Frontal cortex (tissue), 4 donors: ENCODE data around the gene SUPT20HL1. TPM values are rescaled to one million over a fixed set of nuclear protein-coding genes. Genes with fewer than 3 reads are reported as not detected.
"Not testable (repeated sequence)": the region's sequence is repeated elsewhere in the genome, so short reads cannot be mapped to it uniquely, and the experiment has no call there.

Experiments used
- DNase-seq, 2 donors: peaks; one replicate each; pipeline ENCODE4 v3.0.0; 2012; ENCODE audit warnings: low spot score in 2 of 2
- FAIRE-seq: peaks from 2 replicates; lab custom pipeline; 2012; peaks lifted over from hg19 to GRCh38; lab: Jason Lieb, UNC
- total RNA-seq: library from RNA; depleted of rRNA; stranded (reverse); fragments of >200 nt; gene quantifications from one replicate; pipeline ENCODE4 v1.2.3, GENCODE V29; 2014
- donor health status: control.
- donor health status: control.
- donor health status: control.

Gene SUPT20HL1
- not detected for total RNA-seq

- FAIRE-seq = no peak
Measured at GRCh38 chrX:24360272-24360671, at the start of gene SUPT20HL1. TSS of gene SUPT20HL1 (plus strand) at chrX:24360639. CDS start at chrX:24362761, 2,122 bp downstream.

GRCh38 chrX:24310916-24311315 lies 49.5 kb upstream of the SUPT20HL1 start:
- not testable (repeated sequence) for DNase-seq, FAIRE-seq

More at GRCh38 chrX:24360272-24360671, at the start of gene SUPT20HL1:
- DNase-seq = no peak

- DNase-seq, FAIRE-seq: not testable (repeated sequence)
Measured at GRCh38 chrX:24311507-24312248, 48.8 kb upstream of the SUPT20HL1 start.

GRCh38 chrX:24312249-24312607 lies 48.2 kb upstream of the SUPT20HL1 start:
- FAIRE-seq, DNase-seq: not testable (repeated sequence)

GRCh38 chrX:24314019-24314635 lies 46.3 kb upstream of the SUPT20HL1 start, which contains the start of gene SUPT20HL2:
TSS of gene SUPT20HL2 (minus strand) at chrX:24314069. CDS start at chrX:24313315, 754 bp downstream.
- DNase-seq (no peak), FAIRE-seq (no peak)

GRCh38 chrX:24316111-24316510 lies 44.3 kb upstream of the SUPT20HL1 start:
- FAIRE-seq (no peak), DNase-seq (no peak)

GRCh38 chrX:24317567-24317966 lies 42.9 kb upstream of the SUPT20HL1 start:
- no peak for FAIRE-seq

GRCh38 chrX:24321741-24322395 lies 38.6 kb upstream of the SUPT20HL1 start:
- DNase-seq (no peak), FAIRE-seq (no peak)

More at GRCh38 chrX:24317567-24317966, 42.9 kb upstream of the SUPT20HL1 start:
- DNase-seq = no peak

- no peak for DNase-seq
- FAIRE-seq = no peak
Measured at GRCh38 chrX:24325231-24325630, 35.2 kb upstream of the SUPT20HL1 start.

GRCh38 chrX:24332878-24333277 lies 27.6 kb upstream of the SUPT20HL1 start:
- no peak for DNase-seq

GRCh38 chrX:24333371-24333770 lies 27.1 kb upstream of the SUPT20HL1 start:
- FAIRE-seq (no peak), DNase-seq (no peak)

More at GRCh38 chrX:24332878-24333277, 27.6 kb upstream of the SUPT20HL1 start:
- FAIRE-seq = no peak

GRCh38 chrX:24334461-24334860 lies 26.0 kb upstream of the SUPT20HL1 start:
- DNase-seq (no peak), FAIRE-seq (no peak)

- DNase-seq (no peak), FAIRE-seq (no peak)
Measured at GRCh38 chrX:24335871-24336270, 24.6 kb upstream of the SUPT20HL1 start.

- no peak for FAIRE-seq
- no peak for DNase-seq
Measured at GRCh38 chrX:24339911-24340310, 20.5 kb upstream of the SUPT20HL1 start.

GRCh38 chrX:24340501-24340900 lies 19.9 kb upstream of the SUPT20HL1 start:
- FAIRE-seq = no peak
- DNase-seq = no peak

GRCh38 chrX:24341795-24342194 lies 18.6 kb upstream of the SUPT20HL1 start:
- DNase-seq (no peak), FAIRE-seq (no peak)

- DNase-seq (no peak), FAIRE-seq (no peak)
Measured at GRCh38 chrX:24343719-24344118, 16.7 kb upstream of the SUPT20HL1 start.

GRCh38 chrX:24347881-24348280 lies 12.6 kb upstream of the SUPT20HL1 start:
- DNase-seq (no peak), FAIRE-seq (no peak)

- no peak for DNase-seq
- FAIRE-seq = no peak
Measured at GRCh38 chrX:24350217-24350616, 10.2 kb upstream of the SUPT20HL1 start.

GRCh38 chrX:24355095-24355494 lies 5.3 kb upstream of the SUPT20HL1 start:
- FAIRE-seq = no peak

GRCh38 chrX:24357106-24357505 lies 3.3 kb upstream of the SUPT20HL1 start:
- FAIRE-seq (no peak), DNase-seq (no peak)

More at GRCh38 chrX:24355095-24355494, 5.3 kb upstream of the SUPT20HL1 start:
- no peak for DNase-seq
